VCaP (cell line): ENCODE data around the gene KRT74.
"Not testable (repeated sequence)": the region's sequence is repeated elsewhere in the genome, so short reads cannot be mapped to it uniquely, and the experiment has no call there.

Experiments used
- H3K27ac ChIP-seq: fragments of 450-650 bp; 2 replicates; pipeline ENCODE4 v1.5.1; 2017
- CTCF ChIP-seq: fragments of 450-650 bp; conservative IDR thresholded peaks from 2 replicates; pipeline ENCODE4 v1.5.1; 2017; ENCODE audit warnings: mild to moderate bottlenecking, moderate library complexity

The KRT74 gene

DNA sequence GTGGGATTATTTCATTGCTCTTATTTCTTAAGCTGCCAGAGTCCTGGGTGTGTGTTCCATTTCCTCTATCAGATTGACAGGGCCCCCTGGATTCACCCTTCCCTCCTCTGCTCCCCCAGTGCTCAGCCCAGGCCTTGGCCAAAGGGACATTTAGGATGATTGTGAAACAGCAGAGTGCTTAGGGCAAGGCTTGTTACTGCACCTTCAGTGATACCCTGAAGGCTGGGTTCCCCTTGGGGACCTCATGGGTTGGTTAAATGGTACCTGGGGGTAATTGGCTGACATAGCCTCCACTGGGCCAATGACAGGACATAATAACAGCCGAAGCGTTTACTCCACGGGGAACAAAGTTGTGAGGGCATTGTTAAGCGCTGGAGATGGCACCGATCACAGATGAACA lies 28.9 kb upstream of the KRT74 start:
- no peak for TF ChIP-seq CTCF
- H3K27ac ChIP-seq, result no peak overlapping the region

GRCh38 chr12:52601671-52602070 lies 28.0 kb upstream of the KRT74 start:
- TF ChIP-seq CTCF, result no peak

GRCh38 chr12:52600941-52601481 lies 27.4 kb upstream of the KRT74 start, which contains the start of gene KRT72:
Gene KRT72 (minus strand): TSS chr12:52601463. CDS start chr12:52601452, 11 bp downstream.
- H3K27ac ChIP-seq, result no peak within 1 kb of the TSS
- no peak for TF ChIP-seq CTCF

More at GRCh38 chr12:52601671-52602070, 28.0 kb upstream of the KRT74 start:
- H3K27ac ChIP-seq, result no peak overlapping the region

DNA sequence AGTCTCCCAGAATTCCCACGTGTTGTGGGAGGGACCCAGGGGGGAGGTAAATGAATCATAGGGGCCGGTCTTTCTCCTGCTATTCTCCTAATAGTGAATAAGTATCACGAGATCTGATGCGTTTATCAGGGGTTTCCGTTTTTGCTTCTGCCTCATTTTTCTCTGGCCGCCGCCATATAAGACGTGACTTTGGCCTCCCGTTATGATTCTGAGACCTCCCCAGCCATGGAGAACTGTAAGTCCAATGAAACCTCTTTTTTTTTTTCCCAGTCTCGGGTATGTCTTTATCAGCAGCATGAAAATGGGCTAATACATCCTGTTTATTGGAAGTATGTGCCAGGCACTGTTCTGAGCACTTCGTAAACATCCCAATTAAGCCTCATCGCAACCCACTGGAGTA lies 26.8 kb upstream of the KRT74 start:
- no peak for TF ChIP-seq CTCF
- H3K27ac ChIP-seq, result no peak overlapping the region

DNA sequence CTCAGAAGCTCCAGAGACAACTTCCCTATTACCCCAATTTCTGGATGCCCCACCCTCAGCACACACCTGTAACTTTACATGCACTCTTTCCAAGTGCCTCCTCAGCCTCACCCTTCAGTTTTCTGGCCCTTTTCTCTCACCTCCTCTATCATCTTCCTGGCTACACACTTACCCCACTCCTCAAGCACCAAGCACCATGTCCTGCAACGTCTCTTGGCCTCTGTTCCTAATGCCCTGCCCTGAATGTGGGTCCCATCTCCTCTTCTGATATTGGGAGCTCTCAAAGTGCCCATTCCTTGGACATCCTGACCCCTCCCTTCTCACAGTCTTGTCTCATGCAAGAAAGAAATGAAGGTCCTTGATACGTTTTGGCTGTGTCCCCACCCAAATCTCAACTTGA lies 26.4 kb upstream of the KRT74 start:
- no peak for TF ChIP-seq CTCF
- no peak overlapping the region for H3K27ac ChIP-seq

- no peak for TF ChIP-seq CTCF
- H3K27ac ChIP-seq, result no peak overlapping the region
These were observed 25.3 kb upstream of the KRT74 start for GRCh38 chr12:52598966-52599365.

DNA sequence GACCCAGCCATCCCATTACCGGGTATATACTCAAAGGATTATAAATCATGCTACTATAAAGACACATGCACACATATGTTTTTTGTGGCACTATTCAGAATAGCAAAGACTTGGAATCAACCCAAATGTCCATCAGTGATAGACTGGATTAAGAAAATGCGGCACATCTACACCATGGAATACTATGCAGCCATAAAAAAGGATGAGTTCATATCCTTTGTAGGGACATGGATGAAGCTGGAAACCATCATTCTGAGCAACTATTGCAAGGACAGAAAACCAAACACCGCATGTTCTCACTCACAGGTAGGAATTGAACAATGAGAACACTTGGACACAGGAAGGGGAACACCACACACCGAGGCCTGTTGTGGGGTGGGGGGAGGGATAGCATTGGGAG lies 20.6 kb upstream of the KRT74 start:
- H3K27ac ChIP-seq, result not testable (repeated sequence)

- no peak overlapping the region for H3K27ac ChIP-seq
- TF ChIP-seq CTCF, result no peak
These were observed 17.9 kb upstream of the KRT74 start for GRCh38 chr12:52591521-52591920.
